Nephron (organoid): ENCODE results near the gene NSL1.

Source experiments
- H3K27ac Mint-ChIP-seq, 3 experiments: 2 replicates each; pipeline ENCODE4 v1.8.0; 2020; ENCODE audit warnings: mixed read lengths in 3 of 3, mild to moderate bottlenecking in 2 of 3, moderate library complexity in 1 of 3
- H3K27me3 Mint-ChIP-seq: 2 replicates; pipeline ENCODE4 v1.8.0; 2021; ENCODE audit warnings: low read depth, mild to moderate bottlenecking, moderate library complexity, mixed read lengths
- H3K36me3 Mint-ChIP-seq: 2 replicates; pipeline ENCODE4 v1.8.0; 2020; ENCODE audit warnings: low read depth, mixed read lengths
- H3K4me1 Mint-ChIP-seq: 2 replicates; pipeline ENCODE4 v1.8.0; 2020; ENCODE audit warnings: mixed read lengths
- H3K4me3 Mint-ChIP-seq, 3 experiments: 2 replicates each; pipeline ENCODE4 v1.8.0; 2020; ENCODE audit warnings: mild to moderate bottlenecking in 3 of 3, mixed read lengths in 3 of 3, moderate library complexity in 2 of 3
- H3K9me3 Mint-ChIP-seq: 2 replicates; pipeline ENCODE4 v1.8.0; 2020; ENCODE audit warnings: mixed read lengths
- TF ChIP-seq, protein P1 (sequence below), 3 experiments: fragments of 200-600 bp; sonication (generic); IDR thresholded peaks; one replicate each; pipeline ENCODE4 v1.5.0; 2021; ENCODE audit warnings: antibody characterized with exemption in 3 of 3; ENCODE audit not compliant: unreplicated experiment in 3 of 3

The NSL1 gene

DNA sequence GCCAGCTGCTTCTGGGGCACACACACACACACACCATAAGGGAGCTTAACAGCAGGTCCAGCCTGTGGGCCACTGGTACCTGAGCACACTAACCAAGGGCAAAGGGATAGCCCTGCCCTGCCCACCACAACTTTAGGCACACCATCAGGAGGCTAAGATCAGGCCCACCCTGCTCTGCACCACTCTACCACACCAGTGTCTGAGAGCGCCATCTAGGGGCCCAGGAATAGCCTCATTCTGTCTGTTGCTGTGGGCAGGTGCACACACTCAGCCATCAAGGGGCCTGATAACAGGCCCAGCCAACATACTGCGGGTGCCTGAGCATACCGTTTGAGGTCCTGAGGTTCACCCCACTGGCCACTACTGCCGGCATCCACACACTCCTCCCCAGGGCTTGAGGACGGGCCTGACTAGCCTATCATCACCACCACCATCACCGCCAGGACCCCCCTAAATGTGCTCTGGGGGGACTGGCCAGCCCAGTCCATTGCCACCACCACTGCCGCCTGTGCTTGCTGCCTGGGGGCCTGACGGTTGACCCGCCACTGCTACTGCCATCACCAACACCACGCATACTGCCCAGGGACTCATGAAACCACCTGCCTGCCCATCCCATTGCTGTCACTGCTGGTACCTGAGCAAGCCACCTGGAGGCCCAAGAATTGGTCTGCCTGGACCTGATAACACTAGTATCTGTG lies 31.3 kb downstream of the NSL1 start:
- peaks cover 8% of the 10 kb centered on the region for H3K9me3 Mint-ChIP-seq
- H3K36me3 Mint-ChIP-seq, result peaks cover 49% of the 10 kb centered on the region
- no peaks in the 10 kb centered on the region for H3K4me1 Mint-ChIP-seq
- H3K27ac Mint-ChIP-seq, result no peak overlapping the region
- no peak overlapping the region for H3K4me3 Mint-ChIP-seq
- TF ChIP-seq, protein P1, sequence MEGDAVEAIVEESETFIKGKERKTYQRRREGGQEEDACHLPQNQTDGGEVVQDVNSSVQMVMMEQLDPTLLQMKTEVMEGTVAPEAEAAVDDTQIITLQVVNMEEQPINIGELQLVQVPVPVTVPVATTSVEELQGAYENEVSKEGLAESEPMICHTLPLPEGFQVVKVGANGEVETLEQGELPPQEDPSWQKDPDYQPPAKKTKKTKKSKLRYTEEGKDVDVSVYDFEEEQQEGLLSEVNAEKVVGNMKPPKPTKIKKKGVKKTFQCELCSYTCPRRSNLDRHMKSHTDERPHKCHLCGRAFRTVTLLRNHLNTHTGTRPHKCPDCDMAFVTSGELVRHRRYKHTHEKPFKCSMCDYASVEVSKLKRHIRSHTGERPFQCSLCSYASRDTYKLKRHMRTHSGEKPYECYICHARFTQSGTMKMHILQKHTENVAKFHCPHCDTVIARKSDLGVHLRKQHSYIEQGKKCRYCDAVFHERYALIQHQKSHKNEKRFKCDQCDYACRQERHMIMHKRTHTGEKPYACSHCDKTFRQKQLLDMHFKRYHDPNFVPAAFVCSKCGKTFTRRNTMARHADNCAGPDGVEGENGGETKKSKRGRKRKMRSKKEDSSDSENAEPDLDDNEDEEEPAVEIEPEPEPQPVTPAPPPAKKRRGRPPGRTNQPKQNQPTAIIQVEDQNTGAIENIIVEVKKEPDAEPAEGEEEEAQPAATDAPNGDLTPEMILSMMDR (IDR thresholded peaks at IDR 0.05; ENCODE audit: unreplicated experiment in 3 of 3), result no peak
- no peaks in the 10 kb centered on the region for H3K27me3 Mint-ChIP-seq

DNA sequence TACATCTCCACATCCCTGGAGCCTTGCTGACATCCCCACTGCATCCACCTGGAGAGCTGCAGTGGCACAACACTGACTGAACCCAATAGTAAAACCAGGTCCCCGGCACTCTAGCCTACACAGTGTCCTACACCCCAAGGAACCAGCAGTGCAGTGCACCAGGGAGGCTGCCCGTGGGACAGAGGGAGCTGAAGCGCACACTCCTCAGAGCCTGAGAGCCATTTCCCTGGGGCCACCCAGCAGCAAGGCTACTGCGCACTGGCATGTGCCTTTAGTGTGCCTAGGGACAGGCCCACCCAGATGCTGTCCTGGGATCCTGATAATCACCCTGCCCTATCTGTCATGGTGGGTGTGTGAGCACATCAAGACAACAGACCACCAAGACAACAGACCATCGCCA lies 31.9 kb downstream of the NSL1 start:
- no peak overlapping the region for H3K27ac Mint-ChIP-seq
- H3K36me3 Mint-ChIP-seq, result peaks cover 43% of the 10 kb centered on the region
- no peaks in the 10 kb centered on the region for H3K4me1 Mint-ChIP-seq
- TF ChIP-seq, protein P1 (IDR thresholded peaks at IDR 0.05; ENCODE audit: unreplicated experiment in 3 of 3), result no peak
- H3K9me3 Mint-ChIP-seq, result peaks cover 2% of the 10 kb centered on the region
- no peak overlapping the region for H3K4me3 Mint-ChIP-seq
- H3K27me3 Mint-ChIP-seq, result no peaks in the 10 kb centered on the region

DNA sequence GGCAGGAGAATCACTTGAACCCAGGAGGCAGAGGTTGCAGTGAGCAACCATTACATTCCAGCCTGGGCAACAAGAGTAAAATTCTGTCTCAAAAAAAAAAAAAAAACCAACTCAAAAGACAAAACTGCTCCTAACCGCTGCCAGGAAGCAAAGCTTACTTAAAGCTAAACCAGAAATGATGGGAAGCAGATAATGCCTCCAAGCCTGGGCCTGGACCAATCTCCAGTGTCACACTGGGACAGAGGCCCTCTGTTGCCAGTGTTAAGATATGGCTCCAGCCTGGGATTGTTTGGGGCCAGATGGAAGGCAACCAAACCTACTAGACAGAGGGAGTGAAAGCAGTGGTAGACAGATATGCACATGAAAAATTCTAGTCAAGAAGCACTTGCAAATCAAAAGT lies 36.9 kb downstream of the NSL1 start:
- Mint-ChIP-seq H3K27me3 (no peaks in the 10 kb centered on the region), H3K4me3 (no peak overlapping the region), H3K9me3 (no peaks in the 10 kb centered on the region), H3K4me1 (no peaks in the 10 kb centered on the region), H3K27ac (no peak overlapping the region), H3K36me3 (peaks cover 9% of the 10 kb centered on the region)
- TF ChIP-seq, protein P1 (IDR thresholded peaks at IDR 0.05; ENCODE audit: unreplicated experiment in 3 of 3), result no peak

DNA sequence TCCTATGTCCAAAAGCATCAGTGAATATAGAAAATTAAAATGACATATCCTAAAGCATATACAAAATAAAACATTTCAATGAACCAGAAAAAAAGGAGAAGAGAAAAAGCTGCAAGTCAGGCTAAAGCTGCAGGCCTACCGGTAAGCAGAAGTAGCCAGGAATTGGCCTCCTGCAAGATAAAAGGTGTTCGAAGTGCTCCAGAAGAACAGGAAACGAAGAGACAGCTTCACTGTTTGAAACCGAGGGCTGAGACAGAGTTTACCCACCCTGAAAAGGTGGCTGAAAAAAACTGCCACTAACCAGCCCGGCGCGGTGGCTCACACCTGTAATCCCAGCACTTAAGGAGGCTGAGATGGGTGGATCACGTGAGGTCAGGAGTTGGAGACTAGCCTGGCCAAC lies 37.4 kb downstream of the NSL1 start:
- no peak overlapping the region for H3K4me3 Mint-ChIP-seq
- no peak overlapping the region for H3K27ac Mint-ChIP-seq
- TF ChIP-seq, protein P1 (IDR thresholded peaks at IDR 0.05; ENCODE audit: unreplicated experiment in 3 of 3), result no peak
- H3K36me3 Mint-ChIP-seq, result peaks cover 6% of the 10 kb centered on the region
- H3K4me1 Mint-ChIP-seq, result no peaks in the 10 kb centered on the region
- no peaks in the 10 kb centered on the region for H3K9me3 Mint-ChIP-seq
- H3K27me3 Mint-ChIP-seq, result no peaks in the 10 kb centered on the region

DNA sequence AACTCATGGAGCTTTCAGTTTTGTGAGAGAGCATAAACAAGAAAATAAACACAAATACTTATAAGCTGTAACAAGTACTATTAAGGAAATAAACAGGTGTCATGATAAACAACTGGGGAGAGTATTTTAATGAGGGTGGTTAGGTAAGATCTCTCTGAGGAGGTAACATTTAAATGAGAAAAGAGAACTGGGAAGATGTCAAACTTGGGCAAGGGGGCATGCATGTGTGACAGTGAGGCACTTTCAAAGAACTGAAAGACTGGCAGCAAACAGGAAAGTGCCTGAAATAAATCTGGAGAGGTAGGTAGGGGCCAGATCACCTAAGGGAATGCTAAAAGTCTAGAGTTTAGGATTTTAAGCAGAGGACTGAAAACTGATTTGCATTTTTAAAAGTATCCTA lies 37.8 kb downstream of the NSL1 start:
- no peaks in the 10 kb centered on the region for H3K9me3 Mint-ChIP-seq
- TF ChIP-seq, protein P1 (IDR thresholded peaks at IDR 0.05; ENCODE audit: unreplicated experiment in 3 of 3), result no peak
- H3K4me1 Mint-ChIP-seq, result no peaks in the 10 kb centered on the region
- H3K27ac Mint-ChIP-seq, result no peak overlapping the region
- H3K27me3 Mint-ChIP-seq, result no peaks in the 10 kb centered on the region
- no peak overlapping the region for H3K4me3 Mint-ChIP-seq
- H3K36me3 Mint-ChIP-seq, result peaks cover 6% of the 10 kb centered on the region

DNA sequence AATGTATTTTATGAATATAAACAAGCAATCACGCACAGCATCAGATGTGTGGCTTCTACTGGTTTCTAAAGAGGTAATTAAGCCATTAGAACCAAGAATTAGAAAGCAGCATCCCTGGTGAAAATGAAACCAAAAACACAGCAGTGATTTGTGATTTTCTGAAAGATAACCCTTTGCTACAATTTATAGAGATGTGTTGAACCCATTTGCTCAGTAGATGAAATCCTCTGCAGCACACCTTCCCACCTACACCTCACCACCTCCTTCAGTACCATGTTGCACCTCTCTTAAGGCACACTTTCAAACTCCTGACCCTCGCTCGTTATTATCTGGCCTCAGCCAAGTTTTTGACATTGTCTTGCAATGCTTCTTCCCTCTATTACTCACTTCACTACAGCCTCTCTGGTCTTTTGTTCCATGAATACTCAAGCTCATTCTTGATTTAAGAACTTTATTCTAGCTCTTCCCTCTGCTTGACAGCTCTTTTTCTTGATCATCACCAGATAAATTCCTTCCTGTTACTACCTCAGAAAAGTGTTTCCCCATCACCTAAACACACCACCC lies 38.6 kb downstream of the NSL1 start:
- H3K9me3 Mint-ChIP-seq, result no peaks in the 10 kb centered on the region
- no peak overlapping the region for H3K4me3 Mint-ChIP-seq
- peaks cover 6% of the 10 kb centered on the region for H3K36me3 Mint-ChIP-seq
- H3K27ac Mint-ChIP-seq, result no peak overlapping the region
- H3K4me1 Mint-ChIP-seq, result no peaks in the 10 kb centered on the region
- TF ChIP-seq, protein P1 (IDR thresholded peaks at IDR 0.05; ENCODE audit: unreplicated experiment in 3 of 3), result no peak
- H3K27me3 Mint-ChIP-seq, result no peaks in the 10 kb centered on the region
